ENCODE measurements around the gene INIP.

The INIP gene, protein sequence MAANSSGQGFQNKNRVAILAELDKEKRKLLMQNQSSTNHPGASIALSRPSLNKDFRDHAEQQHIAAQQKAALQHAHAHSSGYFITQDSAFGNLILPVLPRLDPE

DNA sequence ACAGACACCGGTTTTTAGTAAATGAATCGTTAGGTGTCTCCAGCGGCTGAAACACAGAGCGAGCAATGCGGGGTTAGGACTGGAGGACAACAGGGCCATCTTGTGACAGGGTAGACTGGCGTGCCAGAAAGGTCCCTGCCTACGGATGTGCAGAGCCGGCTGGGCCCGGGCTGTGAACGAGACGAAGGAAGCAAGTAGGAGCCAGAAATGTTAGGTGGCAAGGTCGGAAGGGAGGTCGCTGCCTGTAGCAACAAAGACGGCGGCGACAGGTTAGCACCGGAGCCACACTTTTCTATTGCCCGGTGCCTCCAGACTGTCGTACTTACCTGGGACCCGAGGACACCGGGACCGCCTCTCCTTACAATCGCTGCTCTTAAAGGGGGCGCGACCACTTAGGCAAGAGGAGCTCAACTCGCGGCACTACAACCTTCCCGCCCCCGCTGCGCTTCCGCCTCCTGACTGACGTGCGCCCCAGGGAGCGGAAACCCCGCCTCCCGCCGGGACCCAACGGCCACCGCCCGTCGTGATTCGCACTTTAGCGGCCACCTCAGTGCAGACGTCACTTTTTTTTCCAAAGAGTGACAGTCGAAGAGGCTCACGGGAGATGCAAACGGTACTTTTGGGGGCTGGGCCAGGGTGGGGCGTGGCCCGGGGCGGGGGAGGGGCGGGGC, at the start of gene INIP:
Gene INIP (minus strand): TSS at position 457 of the 671 bp plus-strand sequence. CDS start 1,632 bp downstream, outside the sequence.
- DNase-seq: peak; percentile 71

DNA sequence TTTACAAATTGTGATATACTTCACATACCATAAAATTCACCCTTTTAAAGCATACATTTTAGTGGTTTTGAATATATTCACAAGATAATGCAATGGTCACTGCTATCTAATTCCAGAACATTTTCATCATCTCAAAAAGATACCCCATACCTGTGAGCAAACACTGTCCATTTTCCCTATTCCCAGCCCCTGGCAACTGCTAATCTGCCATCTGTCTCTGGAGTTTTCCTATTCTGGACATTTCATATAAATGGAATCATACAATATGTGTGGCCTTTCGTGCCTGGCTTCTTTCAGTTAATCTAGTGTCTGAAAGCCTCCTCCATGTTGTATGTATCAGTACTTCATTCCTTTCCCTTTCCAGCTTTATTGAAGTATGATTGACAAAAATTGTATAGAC, 47.4 kb upstream of the INIP start:
- no peak for DNase-seq

DNA sequence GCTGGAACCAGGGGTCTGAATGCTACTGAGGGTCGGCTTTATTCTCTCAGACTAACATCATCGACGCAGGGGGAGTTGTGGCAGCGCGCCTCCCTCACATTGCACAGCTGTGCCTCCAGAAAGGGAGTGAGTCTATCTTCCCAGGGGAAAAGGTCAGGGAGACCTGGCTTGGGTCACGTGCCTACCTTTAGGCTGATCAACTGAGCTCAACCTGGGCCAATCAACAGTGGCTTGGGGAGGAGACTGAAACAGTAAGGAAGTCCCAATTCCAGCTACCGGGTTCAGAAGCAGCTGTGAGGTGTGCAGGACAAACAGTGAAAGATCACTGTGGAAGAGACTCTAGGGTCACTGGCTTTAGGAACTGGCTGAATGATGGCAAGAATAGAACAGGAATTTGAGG, 46.9 kb upstream of the INIP start:
- DNase-seq: no peak

DNA sequence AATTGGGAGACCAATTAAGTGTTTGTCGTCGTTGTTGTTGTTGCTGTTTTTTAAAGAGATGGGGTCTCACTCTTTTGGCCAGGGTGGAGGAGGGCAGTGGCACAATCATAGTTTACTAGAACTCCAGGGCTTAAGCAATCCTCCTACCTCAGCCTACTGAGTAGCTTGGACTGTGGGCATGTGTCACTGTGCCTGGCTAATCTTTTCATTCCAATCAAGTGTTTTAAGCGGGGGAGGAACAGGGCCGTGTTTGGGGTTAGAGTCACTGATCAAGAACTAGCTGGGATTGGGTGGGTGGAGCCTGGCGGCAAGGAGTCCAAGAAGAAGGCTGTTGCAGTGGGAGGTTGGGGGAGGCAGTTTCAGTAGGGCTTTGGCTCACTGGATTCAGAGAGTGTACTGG, 46.4 kb upstream of the INIP start:
- DNase-seq: no peak

DNA sequence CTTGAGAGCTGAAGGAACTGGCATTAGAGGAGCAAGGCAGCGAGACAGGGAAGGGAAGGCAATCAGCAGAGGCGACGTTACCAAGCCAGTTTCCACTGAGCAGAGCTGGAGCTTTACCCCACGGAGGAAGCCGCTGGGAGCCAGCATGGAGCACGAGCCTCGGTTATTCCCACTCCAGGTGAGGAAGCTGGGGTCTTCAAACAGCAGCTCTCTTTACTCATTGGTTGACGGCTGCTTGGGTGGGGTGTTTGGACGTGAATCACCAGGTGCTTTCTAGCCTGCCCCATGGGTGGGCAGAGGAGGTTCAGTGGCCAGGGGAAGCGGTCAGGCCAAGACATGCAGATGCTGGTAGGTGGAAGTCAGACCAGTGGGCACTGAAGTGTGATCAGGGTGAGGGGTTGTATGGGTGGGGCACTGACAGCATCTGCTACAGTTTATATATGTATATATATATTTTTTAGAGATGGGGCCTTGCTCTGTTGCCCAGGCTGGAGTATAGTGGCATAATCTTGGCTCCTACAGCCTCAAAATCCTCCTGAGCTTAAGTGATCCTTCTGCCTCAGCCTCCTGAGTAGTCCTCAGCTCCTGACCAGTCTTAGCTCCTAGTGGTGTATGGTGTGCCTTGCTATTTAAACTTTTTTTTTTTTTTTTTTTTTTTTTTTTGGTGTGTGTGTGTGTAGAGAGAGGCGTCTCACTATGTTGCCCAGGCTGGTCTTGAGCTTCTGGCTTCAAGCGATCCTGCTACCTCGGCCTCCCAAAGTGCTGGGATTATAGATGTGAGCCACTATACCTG, 45.0 kb upstream of the INIP start:
- no peak for DNase-seq

DNA sequence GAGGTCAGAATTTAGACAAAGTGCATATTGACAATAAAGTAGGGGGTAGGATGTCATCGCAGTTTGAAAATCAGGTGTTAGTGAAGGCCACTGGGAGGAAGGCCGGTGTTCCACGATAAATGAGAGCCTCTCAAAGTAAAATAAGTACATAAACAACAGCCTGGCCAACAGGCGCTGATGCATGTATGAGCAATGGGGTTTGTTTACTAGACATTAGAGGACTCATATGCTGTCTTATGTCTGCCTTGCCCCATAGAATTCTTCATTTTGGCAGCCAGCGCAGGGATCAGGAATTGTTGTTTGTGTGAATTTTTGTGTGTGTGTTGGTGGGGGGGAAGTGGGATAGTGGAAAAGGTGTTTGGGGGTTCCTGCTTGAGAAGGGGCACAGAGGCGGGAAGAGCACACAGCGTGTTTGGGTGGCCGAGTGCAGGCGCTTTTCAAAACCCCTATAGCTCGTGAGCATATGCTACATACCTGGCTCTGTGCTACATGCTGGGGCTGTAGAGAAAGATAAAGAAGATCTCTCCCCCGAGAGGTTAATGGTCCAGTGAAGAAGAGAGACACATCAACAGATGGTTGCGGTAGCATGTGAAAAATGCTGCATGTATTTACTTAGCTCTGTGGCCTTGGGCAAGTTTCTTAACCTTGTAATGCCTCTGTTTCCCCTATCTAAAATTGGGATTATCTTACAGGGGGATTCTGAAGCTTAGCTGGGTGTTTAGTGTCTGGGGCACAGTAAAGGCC, 44.2 kb upstream of the INIP start:
- DNase-seq: no peak

DNA sequence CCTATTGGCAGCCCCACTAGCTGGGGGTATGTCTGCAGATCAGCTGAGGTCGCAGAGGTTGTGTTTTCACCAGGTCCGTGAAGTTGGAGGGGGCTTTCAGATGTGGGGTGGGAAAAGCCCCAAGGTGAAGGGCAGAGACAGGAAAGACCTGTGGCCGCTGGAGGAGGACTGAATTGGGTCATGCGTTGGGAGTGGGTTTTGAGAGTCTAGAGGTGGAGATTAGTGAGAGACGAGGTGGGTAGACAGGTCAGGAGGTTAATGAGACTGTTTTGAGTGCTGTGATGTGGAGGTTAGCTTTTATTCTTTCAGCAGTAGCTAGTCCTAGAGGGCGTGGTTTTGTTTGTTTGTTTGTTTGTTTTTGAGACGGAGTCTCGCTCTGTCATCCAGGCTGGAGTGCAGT, 42.9 kb upstream of the INIP start:
- DNase-seq: no peak

DNA sequence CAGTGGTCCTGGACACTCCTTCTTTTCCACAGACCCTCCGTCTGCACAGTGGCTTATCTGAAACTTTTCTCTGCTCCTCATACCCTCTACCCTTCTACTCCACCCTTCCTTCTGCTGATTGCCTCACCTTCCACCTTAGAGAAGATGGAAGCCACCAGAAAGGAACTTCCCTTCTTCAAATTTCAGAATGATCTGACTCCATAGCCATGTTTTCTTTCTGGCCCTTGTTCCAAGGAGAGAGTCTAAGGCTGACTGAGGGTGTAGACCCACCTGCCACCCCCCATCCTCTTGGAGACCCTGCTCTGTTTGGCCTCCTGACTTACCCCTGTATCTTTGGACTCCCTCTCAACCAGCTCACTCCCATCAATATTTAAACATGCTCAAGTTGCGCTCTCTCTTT, 40.0 kb upstream of the INIP start:
- DNase-seq: no peak

DNA sequence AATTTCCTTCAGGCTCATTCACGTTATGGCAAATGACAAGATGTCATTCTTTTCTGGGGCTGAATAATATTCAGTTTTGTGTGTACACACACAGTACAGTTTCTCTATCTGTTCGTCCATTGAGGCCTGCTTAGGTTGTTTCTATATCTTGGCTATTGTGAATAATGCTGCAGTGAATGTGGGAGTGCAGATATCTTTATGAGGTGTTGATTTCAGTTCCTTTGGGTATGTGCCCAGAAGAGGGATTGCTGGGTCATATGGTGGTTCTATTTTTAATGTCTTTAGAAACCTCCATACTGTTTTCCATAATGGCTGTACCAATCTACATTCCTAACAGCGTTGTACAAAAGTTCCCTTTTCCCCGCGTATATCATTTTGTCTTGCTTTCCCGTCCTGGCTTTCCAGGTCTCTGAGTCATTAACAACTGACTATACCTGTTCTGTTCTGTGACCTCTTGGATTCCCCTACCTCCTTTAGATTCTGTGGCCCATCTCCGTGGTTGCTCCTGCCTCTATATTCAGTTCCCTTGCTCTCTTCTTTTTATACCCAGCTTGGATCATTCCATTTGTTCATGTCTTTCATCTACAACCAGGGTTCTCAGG, 39.5 kb upstream of the INIP start:
- no peak for DNase-seq

DNA sequence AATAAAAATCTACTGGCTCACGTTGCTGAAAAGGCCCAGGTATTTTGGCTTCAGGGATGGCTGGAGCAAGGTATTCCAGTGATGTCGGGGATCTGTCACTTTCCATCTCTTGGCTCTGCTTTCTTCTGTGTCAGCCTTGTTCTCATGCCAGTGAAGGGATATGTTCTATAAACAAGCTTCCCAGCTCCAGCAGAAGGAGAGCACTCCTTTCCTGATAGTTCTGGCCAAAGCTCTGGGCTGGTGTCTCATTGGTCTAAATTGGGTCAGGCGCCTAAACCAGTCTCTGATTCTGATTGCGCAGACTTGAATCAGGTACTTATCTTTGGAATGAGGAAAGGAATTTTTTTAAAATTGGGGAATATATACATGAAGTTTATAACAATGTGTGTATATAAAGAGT, 37.8 kb upstream of the INIP start:
- no peak for DNase-seq

DNA sequence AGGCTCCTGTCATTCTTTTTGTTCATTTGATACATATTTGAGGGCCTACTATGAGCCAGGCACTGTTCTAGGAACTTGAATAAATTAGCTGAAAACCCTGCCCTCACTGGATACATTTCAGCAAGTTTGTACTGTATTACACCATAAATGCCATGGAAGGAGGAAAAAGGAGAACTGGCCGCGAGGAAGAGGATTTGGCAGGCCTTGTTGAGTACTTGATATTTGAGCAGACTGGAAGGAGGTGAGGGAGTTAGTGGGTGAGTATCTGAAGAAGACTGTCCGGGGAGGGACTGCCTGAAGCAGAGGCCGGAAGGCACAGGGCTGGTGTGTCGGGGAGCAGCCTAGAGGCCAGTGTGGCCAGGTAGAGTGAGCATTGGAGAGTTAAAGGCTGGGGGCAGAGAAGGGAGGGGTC, 37.1 kb upstream of the INIP start:
- DNase-seq: no peak

DNA sequence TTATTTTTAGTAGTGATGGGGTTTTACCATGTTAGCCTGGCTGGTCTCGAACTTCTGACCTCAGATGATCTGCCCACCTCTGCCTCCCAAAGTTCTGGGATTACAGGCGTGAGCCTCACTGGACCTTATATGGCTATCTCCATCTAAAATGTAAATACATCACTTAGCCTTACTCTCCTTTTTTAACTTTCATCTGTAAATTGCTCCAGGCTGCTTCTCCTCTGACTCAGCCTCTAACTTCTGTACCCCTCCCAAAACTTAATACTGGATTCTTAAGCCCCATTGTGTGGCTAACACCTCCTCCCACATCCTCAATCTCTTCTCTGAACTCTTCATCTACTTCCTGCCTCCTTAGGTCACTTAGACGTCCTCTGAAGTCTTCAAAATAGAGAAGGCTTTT, 36.7 kb upstream of the INIP start:
- no peak for DNase-seq

DNA sequence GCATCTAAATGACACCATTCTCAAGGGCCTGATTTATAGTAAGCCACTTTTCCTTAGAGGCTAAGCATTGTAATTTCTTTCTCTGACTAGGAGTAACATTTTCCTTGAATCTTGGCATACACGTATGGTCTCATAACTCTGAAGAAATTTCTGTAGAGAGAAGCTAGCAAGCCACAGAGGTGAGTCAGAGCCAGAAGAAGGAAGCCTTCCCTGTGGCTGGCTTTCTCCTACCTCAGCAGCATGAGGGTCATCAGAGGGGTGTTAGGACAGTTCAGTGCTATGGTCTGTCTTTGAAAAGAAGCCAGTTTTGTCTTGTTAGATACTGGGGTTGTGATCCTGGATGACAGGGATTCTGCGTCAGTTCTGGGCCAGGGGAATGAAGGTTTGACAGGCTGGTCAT, 35.8 kb upstream of the INIP start:
- DNase-seq: no peak

DNA sequence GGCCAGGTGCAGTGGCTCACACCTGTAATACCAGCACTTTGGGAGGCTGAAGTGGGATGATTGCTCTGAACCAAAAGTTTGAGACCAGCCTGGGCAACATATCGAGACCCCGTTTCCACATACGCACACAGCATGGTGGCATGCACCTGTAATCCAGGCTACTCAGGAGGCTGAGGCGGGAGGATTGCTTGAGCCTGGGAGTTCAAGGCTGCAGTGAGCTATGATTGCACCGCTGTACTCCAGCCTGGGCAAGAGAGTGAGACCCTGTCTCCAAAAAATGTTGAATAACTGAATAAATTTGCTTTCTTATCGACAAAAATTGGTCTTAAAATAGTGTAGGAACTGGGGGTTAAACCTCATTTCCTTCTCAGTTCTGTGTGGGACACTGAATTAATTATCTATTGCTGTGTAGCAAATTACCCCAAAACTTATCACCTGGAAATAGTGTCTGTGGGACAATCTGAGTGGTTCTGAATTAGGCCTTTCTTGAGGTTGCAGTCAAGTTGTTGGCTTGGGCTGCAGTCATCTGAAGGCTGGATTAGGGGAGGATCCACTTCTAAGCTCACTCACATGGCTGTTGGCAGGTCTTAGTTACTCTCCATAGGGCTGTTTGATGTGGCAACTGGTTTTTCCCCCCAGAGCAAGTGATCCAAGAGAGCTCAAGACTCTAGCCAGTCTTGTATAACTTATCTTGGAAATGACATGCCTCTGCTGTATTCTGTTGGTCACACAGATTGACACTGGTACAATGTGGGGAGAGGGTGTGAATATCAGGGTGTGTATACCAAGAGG, 34.6 kb upstream of the INIP start:
- DNase-seq: no peak

DNA sequence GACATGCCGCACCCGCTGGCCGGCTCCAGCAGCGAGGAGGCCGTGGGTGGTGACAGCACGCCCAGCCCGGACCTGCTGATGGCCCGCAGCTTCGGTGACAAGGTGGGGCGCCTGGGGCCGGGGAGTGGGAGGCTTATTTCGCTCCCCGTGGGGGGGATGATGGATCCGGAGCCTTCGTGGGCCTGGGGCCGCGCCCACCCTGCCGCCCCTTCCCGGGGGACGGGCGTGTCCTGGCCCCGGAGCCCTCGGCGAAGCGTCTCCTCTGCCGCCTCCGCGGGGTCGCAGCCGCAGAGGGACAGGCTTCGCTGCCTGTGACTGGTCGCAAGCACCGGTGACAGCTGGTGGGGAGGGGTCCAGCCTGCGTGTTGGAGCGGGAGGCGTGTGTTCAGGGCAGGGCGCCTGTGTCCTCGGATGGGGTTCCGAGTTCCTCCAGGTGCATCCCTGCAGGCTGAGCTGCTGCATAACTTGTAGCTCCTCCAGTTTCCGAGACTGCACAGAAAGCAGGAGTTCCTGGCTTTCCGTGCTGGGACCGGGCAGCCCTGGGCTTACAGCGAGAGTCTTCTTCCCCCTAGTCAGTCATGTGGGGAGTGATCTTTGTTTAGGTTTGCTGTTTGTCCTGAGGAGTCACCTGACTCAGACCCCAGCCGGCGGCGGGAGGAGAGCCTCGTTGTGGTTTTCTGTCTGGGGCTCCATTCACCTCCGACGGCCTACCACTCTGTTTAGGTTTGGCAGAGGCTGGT, 33.3 kb upstream of the INIP start:
- no peak for DNase-seq

DNA sequence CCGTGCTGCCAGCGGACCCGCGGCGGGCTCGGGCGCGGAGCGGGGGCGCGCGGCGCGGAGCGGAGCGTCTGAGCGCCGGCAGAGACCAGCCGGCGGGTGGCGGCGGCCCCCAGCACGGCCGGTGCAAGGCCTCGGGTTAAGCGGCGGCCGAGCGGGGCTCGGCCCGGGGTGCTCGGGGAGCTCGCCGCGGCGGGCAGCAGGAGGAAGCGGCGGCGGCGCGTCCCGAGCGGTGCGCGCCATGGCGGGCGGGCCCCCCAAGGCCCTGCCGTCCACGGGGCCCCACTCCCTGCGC, 32.8 kb upstream of the INIP start:
- no peak for DNase-seq

DNA sequence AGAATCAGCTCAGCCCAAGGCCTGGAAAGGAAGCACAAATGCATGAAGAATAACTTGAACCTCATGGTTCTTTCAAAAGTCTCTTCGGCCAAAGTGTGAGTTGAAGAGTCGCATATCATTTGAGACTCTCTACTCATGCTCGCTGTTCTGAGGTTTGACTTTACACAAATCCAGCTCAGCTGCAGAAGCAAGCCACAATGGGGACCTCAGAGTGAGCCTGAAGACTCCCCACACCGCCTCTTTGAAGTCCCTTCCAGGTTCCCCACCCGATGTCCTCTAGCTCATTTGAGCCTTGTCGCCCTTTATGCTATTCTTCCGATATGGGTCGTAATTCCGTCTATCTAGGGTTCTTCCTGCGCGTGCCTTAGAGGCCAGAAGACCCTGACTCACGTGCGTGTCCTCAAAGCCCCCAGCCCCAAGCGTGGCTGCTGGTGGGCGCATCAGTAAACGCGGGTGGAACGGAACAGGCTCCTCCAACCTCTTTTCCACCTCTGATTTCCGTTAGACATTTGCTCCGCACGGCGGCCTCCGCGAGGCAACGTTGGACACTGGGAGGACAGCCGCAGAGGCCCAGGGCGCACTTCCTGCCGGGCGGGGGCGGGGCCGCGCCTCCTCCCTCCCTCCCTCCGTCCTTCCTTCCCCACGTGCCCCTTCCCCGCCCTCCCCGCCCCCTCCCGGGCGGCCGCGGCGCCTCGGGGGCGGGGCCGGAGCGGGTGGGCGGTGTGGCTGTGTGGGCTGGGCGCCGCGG, 32.3 kb upstream of the INIP start, which contains the start of gene SNX30:
Gene SNX30 (plus strand): TSS at position 745 of the 748 bp plus-strand sequence. CDS start 242 bp downstream, outside the sequence.
- DNase-seq: no peak

DNA sequence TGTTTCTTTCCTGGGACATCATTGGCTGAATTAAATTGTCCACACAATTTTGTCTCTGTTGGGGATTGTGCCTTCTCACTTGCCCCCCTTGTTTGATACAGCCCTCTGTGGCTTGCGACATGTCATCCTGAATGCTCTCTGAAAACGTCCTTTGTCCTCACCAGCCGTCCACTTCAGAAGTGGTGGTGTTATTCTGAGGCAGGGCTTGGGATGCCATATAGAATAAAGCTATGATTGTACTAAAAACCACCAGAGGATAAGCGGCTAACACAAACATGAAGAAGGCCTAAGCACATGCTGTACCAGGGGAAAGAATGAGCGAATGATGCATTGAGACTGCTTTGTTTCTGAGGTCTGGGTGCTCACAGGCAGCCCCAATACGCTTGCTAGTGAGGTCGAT, 29.2 kb upstream of the INIP start:
- no peak for DNase-seq

DNA sequence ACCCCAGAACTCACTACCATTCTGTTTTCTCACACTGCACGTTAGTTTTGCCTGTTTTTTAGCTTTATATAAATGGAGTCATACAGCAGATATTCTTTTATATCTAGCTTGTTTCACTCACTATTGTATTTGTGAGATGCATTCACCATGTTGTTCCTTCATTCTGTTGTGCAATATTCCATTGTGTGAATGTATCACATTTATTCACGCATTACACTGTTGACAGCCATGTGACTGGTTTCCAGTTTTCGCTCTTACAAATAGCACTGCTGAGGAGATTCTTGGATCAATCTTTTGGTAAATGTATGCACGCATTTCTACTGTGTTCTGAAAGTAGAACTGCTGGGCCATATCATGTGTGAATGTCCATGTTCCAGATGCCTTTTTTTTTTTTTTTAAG, 26.3 kb upstream of the INIP start:
- no peak for DNase-seq

DNA sequence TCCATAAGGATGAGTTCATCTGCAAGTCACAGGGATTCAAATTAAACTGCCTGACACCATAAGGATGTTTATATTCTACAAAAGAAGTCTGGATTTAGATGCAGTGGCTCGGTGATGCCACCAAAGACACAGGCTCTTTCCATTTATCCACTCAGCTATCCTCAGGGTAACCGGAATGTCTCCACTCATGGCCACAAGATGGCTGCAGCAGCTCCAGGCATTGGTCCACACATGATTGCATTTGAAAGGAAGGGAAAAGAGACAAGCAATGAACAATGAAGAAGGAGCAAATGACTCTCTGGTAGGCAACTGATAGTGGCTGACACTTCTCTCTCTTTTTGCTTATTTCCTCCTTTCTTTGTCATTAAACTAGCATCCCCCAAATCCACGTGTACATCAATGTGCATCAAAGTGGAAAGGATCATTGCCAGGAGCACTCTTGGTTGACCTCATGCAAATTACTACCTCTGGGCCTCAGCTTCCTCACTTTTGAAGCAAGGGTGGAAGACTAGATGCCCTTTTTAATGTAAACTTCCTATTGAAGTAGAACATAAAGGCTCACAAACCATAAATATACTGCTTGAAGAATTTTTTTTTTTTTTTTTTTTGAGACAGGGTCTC, 25.4 kb upstream of the INIP start:
- no peak for DNase-seq

DNA sequence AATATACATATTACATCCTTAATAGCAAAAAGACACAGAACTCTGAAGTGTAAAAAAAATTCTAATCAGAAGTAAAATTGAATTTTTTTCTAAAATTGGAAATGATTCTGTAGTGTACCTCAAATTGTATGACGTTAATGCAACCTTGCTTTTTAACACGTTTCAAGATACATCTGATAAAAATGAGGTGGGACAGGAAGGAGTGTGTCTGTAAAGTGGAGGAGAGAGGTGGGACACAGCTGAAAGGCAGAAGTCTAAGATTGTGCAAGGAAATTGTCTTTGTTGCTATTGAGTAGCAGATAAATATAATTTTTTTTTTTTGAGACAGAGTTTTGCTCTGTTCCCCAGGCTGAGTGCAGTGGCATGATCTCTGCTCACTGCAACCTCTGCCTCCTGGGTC, 17.0 kb upstream of the INIP start:
- DNase-seq: no peak
